ENCODE measurements around the gene ZFYVE19. TPM values are rescaled to one million over a fixed set of nuclear protein-coding genes. Genes with fewer than 3 reads are reported as not detected.
A peak's percentile ranks its signal among the peaks of the same experiment; 100 is the strongest.

Gene ZFYVE19, protein sequence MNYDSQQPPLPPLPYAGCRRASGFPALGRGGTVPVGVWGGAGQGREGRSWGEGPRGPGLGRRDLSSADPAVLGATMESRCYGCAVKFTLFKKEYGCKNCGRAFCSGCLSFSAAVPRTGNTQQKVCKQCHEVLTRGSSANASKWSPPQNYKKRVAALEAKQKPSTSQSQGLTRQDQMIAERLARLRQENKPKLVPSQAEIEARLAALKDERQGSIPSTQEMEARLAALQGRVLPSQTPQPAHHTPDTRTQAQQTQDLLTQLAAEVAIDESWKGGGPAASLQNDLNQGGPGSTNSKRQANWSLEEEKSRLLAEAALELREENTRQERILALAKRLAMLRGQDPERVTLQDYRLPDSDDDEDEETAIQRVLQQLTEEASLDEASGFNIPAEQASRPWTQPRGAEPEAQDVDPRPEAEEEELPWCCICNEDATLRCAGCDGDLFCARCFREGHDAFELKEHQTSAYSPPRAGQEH
- total RNA-seq = 10 to 100 TPM; 15.9 to 31.0 (median 17.4) TPM
- polyA plus RNA-seq = 10 to 100 TPM; 14.7 to 19.1 TPM
- long read RNA-seq, donor 1, transcript ZFYVE19-203 (11 exons, 2,775 nt) = major isoform, 27 of 69 reads
- long read RNA-seq, donor 1, transcript ZFYVE19-201 (10 exons, 1,555 nt) = minor isoform, 19 of 69 reads
- long read RNA-seq, donor 1, partial matches to known transcripts = 6 of 69 reads
- long read RNA-seq, donor 1, other reads (novel, unspliced or antisense) = 15 of 69 reads
- long read RNA-seq, donor 2, transcript ZFYVE19-203 (11 exons, 2,775 nt) = major isoform, 5 of 18 reads
- long read RNA-seq, donor 2, partial matches to known transcripts = 6 of 18 reads
- long read RNA-seq, donor 2, other reads (novel, unspliced or antisense) = 0 of 18 reads
- long read RNA-seq, donor 3, transcript ZFYVE19-203 (11 exons, 2,775 nt) = major isoform, 19 of 36 reads
- long read RNA-seq, donor 3, partial matches to known transcripts = 8 of 36 reads
- long read RNA-seq, donor 3, other reads (novel, unspliced or antisense) = 7 of 36 reads

DNA sequence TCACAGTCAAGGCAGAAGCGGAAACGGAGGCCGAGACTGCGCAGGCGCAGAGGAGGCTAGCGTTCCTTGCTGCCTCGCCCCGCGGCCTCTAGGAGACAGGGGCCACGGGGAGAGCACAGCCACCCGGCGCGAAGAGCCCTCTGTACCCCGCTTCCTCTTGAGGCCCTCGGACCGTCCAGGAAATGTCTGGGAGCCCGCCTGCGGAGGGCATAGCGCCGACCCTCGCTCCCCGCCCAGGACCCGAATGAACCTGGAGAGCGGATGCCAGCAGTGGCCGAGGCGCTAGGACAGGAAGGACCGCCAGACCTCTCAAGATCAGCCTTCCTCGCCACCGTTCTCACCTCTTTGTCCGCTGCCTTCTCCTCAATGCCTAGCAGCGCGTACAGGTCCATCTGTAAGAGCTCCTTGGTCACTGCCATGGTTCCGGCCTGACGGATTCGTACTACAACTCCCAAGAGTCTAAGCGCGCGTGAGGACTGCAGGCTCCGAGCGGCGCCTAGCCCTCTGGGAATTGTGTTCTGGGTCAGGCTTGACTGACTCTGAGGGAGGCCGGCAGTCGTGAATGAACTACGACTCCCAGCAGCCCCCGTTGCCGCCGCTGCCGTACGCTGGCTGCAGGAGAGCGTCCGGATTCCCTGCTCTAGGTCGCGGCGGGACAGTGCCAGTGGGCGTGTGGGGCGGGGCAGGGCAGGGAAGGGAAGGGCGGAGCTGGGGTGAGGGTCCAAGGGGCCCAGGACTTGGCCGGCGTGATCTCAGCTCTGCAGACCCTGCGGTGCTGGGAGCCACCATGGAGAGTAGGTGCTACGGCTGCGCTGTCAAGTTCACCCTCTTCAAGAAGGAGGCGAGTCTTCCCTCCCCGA is at the start of gene ZFYVE19, which contains the start of gene DNAJC17:
ZFYVE19 (plus strand) TSS at position 62 of the 860 bp plus-strand sequence; CDS start at position 563, 501 bp downstream.
DNAJC17 (minus strand) TSS at position 446 of the 860 bp plus-strand sequence; CDS start at position 419, 27 bp downstream.
- intact Hi-C loops (cut with DNase I) = no loop called here
- DNase-seq = peak; percentile 91 to 95 (median 94)
- Histone ChIP-seq H3K4me3 (peak within 1 kb of the TSS; percentile 78), H3K4me1 (ENCODE audit: insufficient read depth) (peaks cover 5% of the 10 kb centered on the region), H3K36me3 (no peaks in the 10 kb centered on the region), H3K27ac (peak within 1 kb of the TSS; percentile 85 to 92), H3K9me3 (no peaks in the 10 kb centered on the region), H3K27me3 (no peaks in the 10 kb centered on the region)
- no peak for TF ChIP-seq EP300 (IDR thresholded peaks at IDR 0.05)
- TF ChIP-seq POLR2A (IDR thresholded peaks at IDR 0.05) = no peak
- TF ChIP-seq, protein P1, sequence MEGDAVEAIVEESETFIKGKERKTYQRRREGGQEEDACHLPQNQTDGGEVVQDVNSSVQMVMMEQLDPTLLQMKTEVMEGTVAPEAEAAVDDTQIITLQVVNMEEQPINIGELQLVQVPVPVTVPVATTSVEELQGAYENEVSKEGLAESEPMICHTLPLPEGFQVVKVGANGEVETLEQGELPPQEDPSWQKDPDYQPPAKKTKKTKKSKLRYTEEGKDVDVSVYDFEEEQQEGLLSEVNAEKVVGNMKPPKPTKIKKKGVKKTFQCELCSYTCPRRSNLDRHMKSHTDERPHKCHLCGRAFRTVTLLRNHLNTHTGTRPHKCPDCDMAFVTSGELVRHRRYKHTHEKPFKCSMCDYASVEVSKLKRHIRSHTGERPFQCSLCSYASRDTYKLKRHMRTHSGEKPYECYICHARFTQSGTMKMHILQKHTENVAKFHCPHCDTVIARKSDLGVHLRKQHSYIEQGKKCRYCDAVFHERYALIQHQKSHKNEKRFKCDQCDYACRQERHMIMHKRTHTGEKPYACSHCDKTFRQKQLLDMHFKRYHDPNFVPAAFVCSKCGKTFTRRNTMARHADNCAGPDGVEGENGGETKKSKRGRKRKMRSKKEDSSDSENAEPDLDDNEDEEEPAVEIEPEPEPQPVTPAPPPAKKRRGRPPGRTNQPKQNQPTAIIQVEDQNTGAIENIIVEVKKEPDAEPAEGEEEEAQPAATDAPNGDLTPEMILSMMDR (IDR thresholded peaks at IDR 0.05) = no peak
- WGBS, 3 donors = 0% methylated on average over 50 to 64 of the region's 64 CpGs

DNA sequence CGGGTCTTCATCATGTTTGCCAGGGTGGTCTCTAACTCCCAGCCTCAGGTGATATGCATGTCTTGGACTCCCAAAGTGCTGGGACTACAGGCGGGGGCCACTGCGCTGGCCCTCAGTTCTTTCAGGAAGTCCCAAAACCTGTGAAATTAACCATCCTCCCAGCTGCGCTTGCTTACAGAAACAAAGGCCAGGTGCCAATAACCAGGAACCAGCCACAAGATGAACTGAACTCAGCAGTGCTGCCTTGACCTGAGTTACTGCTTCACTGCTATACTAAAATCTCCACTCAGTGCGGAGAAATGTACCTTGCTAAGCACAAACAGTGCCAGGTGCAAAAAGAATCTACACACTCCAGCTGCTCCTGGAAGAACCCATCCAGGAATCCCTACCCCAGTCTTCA is 46.9 kb upstream of the ZFYVE19 start:
- Histone ChIP-seq H3K27ac (no peak overlapping the region), H3K36me3 (no peaks in the 10 kb centered on the region), H3K4me1 (ENCODE audit: insufficient read depth) (peaks cover 7% of the 10 kb centered on the region), H3K9me3 (no peaks in the 10 kb centered on the region), H3K27me3 (no peaks in the 10 kb centered on the region), H3K4me3 (no peak overlapping the region)
- 86 to 97% (median 95%) methylated on average over 5 of the region's 5 CpGs for WGBS, 3 donors
- TF ChIP-seq, protein P1 (IDR thresholded peaks at IDR 0.05) = no peak
- TF ChIP-seq EP300 (IDR thresholded peaks at IDR 0.05) (no peak), POLR2A (IDR thresholded peaks at IDR 0.05) (no peak)
- DNase-seq = no peak
- intact Hi-C loops (cut with DNase I) = loop anchor here in 1 of 4 donors (10.0 kb wide), 1 partner anchor 195 kb away; the partner anchor contains the start of genes CCDC32 and RPUSD2

DNA sequence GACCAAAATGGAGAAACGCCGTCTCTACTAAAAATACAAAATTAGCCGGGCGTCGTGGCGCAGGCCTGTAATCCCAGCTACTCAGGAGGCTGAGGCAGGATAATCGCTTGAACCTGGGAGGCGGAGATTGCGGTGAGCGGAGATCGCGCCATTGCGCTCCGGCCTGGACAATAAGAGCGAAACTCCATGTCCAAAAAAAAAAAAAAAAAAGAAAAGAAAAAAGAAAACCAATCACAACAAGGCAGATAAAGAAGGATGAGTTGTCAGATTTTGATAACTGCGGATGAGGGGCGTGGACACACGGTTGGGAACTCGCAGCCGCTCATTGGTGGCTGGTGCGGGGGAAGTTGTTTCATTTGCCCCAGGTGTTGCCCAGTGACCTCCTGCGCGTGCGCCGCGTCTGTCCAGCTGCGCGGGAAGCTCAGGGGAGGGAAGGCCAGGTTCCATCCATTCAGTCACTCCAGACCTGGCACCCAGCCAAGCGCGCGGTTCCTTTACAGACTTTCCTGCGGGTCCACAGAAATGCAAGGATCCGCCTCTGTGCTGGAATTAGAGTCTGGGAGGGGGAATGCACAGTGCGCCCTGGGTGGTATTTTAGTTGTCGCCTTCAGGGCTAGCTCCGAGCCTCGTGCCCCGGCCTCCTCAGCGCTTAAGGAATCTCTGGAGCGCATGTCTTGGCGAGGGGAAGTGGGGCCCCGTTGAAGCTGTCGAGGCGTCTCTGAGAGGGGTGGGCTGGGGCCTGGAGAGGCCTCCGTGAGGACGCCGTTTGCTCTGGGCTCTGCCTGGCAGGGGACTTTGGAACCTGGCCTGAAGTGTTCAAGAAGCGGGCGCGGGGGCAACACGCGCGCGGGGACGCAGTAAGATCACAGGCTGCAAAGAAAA is 43.7 kb upstream of the ZFYVE19 start:
- Histone ChIP-seq H3K4me1 (ENCODE audit: insufficient read depth) (peaks cover 7% of the 10 kb centered on the region), H3K27ac (peak overlapping the region; percentile 75 to 89), H3K4me3 (peak overlapping the region; percentile 69), H3K27me3 (no peaks in the 10 kb centered on the region), H3K9me3 (no peaks in the 10 kb centered on the region), H3K36me3 (no peaks in the 10 kb centered on the region)
- TF ChIP-seq POLR2A (IDR thresholded peaks at IDR 0.05) = no peak
- no peak for TF ChIP-seq EP300 (IDR thresholded peaks at IDR 0.05)
- TF ChIP-seq, protein P1 (IDR thresholded peaks at IDR 0.05) = no peak
- intact Hi-C loops (cut with DNase I) = no loop called here
- DNase-seq = peak; percentile 79 to 87 (median 82)
- WGBS, 3 donors = 26 to 31% (median 28%) methylated on average over 50 to 55 of the region's 55 CpGs
